Stimulated activated naive CD8-positive, alpha-beta T cell treated with anti-CD3 and anti-CD28 coated beads, Interleukin-15, Interleukin-2, amounts not matched to agents 100 ng/mL and 50 ng/mL, for 24 hours (primary cell): ENCODE results near the gene NCMAP.

Experiments
- H3K27ac Mint-ChIP-seq: one replicate; pipeline ENCODE4 v1.8.0; 2021; ENCODE audit warnings: mild to moderate bottlenecking, mixed read lengths
- H3K27me3 Mint-ChIP-seq: one replicate; pipeline ENCODE4 v1.8.0; 2021; ENCODE audit warnings: mixed read lengths
- H3K36me3 Mint-ChIP-seq: one replicate; pipeline ENCODE4 v1.8.0; 2021; ENCODE audit warnings: low read depth, mixed read lengths
- H3K4me1 Mint-ChIP-seq: one replicate; pipeline ENCODE4 v1.8.0; 2021; ENCODE audit warnings: low read depth, mixed read lengths
- H3K4me3 Mint-ChIP-seq: one replicate; pipeline ENCODE4 v1.8.0; 2021; ENCODE audit warnings: mild to moderate bottlenecking, mixed read lengths
- H3K9me3 Mint-ChIP-seq: one replicate; pipeline ENCODE4 v1.8.0; 2021; ENCODE audit warnings: mixed read lengths

The NCMAP gene

GRCh38 chr1:24575905-24576587 is 20.2 kb downstream of the NCMAP start:
- H3K27ac Mint-ChIP-seq: no peak overlapping the region
- H3K36me3 Mint-ChIP-seq: no peaks in the 10 kb centered on the region
- no peaks in the 10 kb centered on the region for H3K9me3 Mint-ChIP-seq
- H3K4me1 Mint-ChIP-seq: peaks cover 12% of the 10 kb centered on the region
- no peak overlapping the region for H3K4me3 Mint-ChIP-seq
- H3K27me3 Mint-ChIP-seq: no peaks in the 10 kb centered on the region

GRCh38 chr1:24578846-24579245 is 23.0 kb downstream of the NCMAP start:
- no peak overlapping the region for H3K4me3 Mint-ChIP-seq
- H3K27me3 Mint-ChIP-seq: no peaks in the 10 kb centered on the region
- no peaks in the 10 kb centered on the region for H3K4me1 Mint-ChIP-seq
- no peaks in the 10 kb centered on the region for H3K9me3 Mint-ChIP-seq
- H3K27ac Mint-ChIP-seq: no peak overlapping the region
- H3K36me3 Mint-ChIP-seq: no peaks in the 10 kb centered on the region

- Mint-ChIP-seq H3K4me3 (no peak overlapping the region), H3K9me3 (no peaks in the 10 kb centered on the region), H3K36me3 (no peaks in the 10 kb centered on the region), H3K27ac (no peak overlapping the region), H3K27me3 (no peaks in the 10 kb centered on the region), H3K4me1 (peaks cover 5% of the 10 kb centered on the region)
Measured at GRCh38 chr1:24580756-24581155, 24.9 kb downstream of the NCMAP start.

- Mint-ChIP-seq H3K27ac (no peak overlapping the region), H3K4me3 (no peak overlapping the region), H3K36me3 (no peaks in the 10 kb centered on the region), H3K9me3 (no peaks in the 10 kb centered on the region), H3K4me1 (peaks cover 11% of the 10 kb centered on the region), H3K27me3 (no peaks in the 10 kb centered on the region)
Measured at GRCh38 chr1:24584171-24584647, 28.3 kb downstream of the NCMAP start.

GRCh38 chr1:24586119-24586518 is 30.2 kb downstream of the NCMAP start:
- Mint-ChIP-seq H3K27ac (no peak overlapping the region), H3K27me3 (no peaks in the 10 kb centered on the region), H3K9me3 (no peaks in the 10 kb centered on the region), H3K36me3 (no peaks in the 10 kb centered on the region), H3K4me3 (no peak overlapping the region), H3K4me1 (peaks cover 11% of the 10 kb centered on the region)

- no peak overlapping the region for H3K4me3 Mint-ChIP-seq
Measured at GRCh38 chr1:24586970-24587820, 31.3 kb downstream of the NCMAP start.

GRCh38 chr1:24588573-24588972 is 32.7 kb downstream of the NCMAP start:
- H3K27me3 Mint-ChIP-seq: no peaks in the 10 kb centered on the region
- H3K4me3 Mint-ChIP-seq: no peak overlapping the region
- no peaks in the 10 kb centered on the region for H3K36me3 Mint-ChIP-seq
- no peaks in the 10 kb centered on the region for H3K9me3 Mint-ChIP-seq
- H3K27ac Mint-ChIP-seq: no peak overlapping the region
- peaks cover 11% of the 10 kb centered on the region for H3K4me1 Mint-ChIP-seq

More at GRCh38 chr1:24586970-24587820, 31.3 kb downstream of the NCMAP start:
- no peaks in the 10 kb centered on the region for H3K27me3 Mint-ChIP-seq
- H3K4me1 Mint-ChIP-seq: peaks cover 11% of the 10 kb centered on the region
- no peaks in the 10 kb centered on the region for H3K9me3 Mint-ChIP-seq
- peak overlapping the region; percentile 31 for H3K27ac Mint-ChIP-seq
- no peaks in the 10 kb centered on the region for H3K36me3 Mint-ChIP-seq

- Mint-ChIP-seq H3K27me3 (no peaks in the 10 kb centered on the region), H3K4me3 (no peak overlapping the region), H3K9me3 (no peaks in the 10 kb centered on the region), H3K36me3 (no peaks in the 10 kb centered on the region), H3K4me1 (peaks cover 8% of the 10 kb centered on the region), H3K27ac (no peak overlapping the region)
Measured at GRCh38 chr1:24589200-24589599, 33.3 kb downstream of the NCMAP start.

- Mint-ChIP-seq H3K4me3 (no peak overlapping the region), H3K4me1 (peaks cover 3% of the 10 kb centered on the region), H3K36me3 (no peaks in the 10 kb centered on the region), H3K27ac (no peak overlapping the region), H3K27me3 (no peaks in the 10 kb centered on the region), H3K9me3 (no peaks in the 10 kb centered on the region)
Measured at GRCh38 chr1:24591781-24592180, 35.9 kb downstream of the NCMAP start.

GRCh38 chr1:24594328-24594598 is 38.4 kb downstream of the NCMAP start:
- no peak overlapping the region for H3K4me3 Mint-ChIP-seq
- no peaks in the 10 kb centered on the region for H3K27me3 Mint-ChIP-seq
- H3K27ac Mint-ChIP-seq: no peak overlapping the region
- H3K9me3 Mint-ChIP-seq: no peaks in the 10 kb centered on the region
- H3K36me3 Mint-ChIP-seq: no peaks in the 10 kb centered on the region
- no peaks in the 10 kb centered on the region for H3K4me1 Mint-ChIP-seq

- Mint-ChIP-seq H3K27ac (no peak overlapping the region), H3K27me3 (no peaks in the 10 kb centered on the region), H3K36me3 (no peaks in the 10 kb centered on the region), H3K4me1 (no peaks in the 10 kb centered on the region), H3K4me3 (no peak overlapping the region), H3K9me3 (no peaks in the 10 kb centered on the region)
Measured at GRCh38 chr1:24596401-24596880, 40.6 kb downstream of the NCMAP start.

- H3K36me3 Mint-ChIP-seq: no peaks in the 10 kb centered on the region
- no peaks in the 10 kb centered on the region for H3K27me3 Mint-ChIP-seq
- H3K4me3 Mint-ChIP-seq: no peak overlapping the region
- no peaks in the 10 kb centered on the region for H3K9me3 Mint-ChIP-seq
- H3K4me1 Mint-ChIP-seq: no peaks in the 10 kb centered on the region
- no peak overlapping the region for H3K27ac Mint-ChIP-seq
Measured at GRCh38 chr1:24599265-24599664, 43.4 kb downstream of the NCMAP start.

GRCh38 chr1:24600551-24600950 is 44.7 kb downstream of the NCMAP start:
- Mint-ChIP-seq H3K4me3 (no peak overlapping the region), H3K27ac (no peak overlapping the region), H3K9me3 (no peaks in the 10 kb centered on the region), H3K36me3 (no peaks in the 10 kb centered on the region), H3K27me3 (no peaks in the 10 kb centered on the region), H3K4me1 (no peaks in the 10 kb centered on the region)

- Mint-ChIP-seq H3K9me3 (no peaks in the 10 kb centered on the region), H3K4me3 (no peak overlapping the region), H3K4me1 (no peaks in the 10 kb centered on the region), H3K36me3 (no peaks in the 10 kb centered on the region), H3K27me3 (peaks cover 3% of the 10 kb centered on the region), H3K27ac (no peak overlapping the region)
Measured at GRCh38 chr1:24605534-24606295, 49.8 kb downstream of the NCMAP start.

GRCh38 chr1:24606296-24606605 is 50.4 kb downstream of the NCMAP start:
- no peaks in the 10 kb centered on the region for H3K36me3 Mint-ChIP-seq
- peaks cover 4% of the 10 kb centered on the region for H3K27me3 Mint-ChIP-seq
- H3K27ac Mint-ChIP-seq: no peak overlapping the region
- H3K9me3 Mint-ChIP-seq: no peaks in the 10 kb centered on the region
- no peaks in the 10 kb centered on the region for H3K4me1 Mint-ChIP-seq
- H3K4me3 Mint-ChIP-seq: no peak overlapping the region
